ENCODE data around the gene LTB4R. TPM values are rescaled to one million over a fixed set of nuclear protein-coding genes. Genes with fewer than 3 reads are reported as not detected.

Gene LTB4R
- total RNA-seq, 1 experiment from 2014 or later, result 29.6 TPM

DNA sequence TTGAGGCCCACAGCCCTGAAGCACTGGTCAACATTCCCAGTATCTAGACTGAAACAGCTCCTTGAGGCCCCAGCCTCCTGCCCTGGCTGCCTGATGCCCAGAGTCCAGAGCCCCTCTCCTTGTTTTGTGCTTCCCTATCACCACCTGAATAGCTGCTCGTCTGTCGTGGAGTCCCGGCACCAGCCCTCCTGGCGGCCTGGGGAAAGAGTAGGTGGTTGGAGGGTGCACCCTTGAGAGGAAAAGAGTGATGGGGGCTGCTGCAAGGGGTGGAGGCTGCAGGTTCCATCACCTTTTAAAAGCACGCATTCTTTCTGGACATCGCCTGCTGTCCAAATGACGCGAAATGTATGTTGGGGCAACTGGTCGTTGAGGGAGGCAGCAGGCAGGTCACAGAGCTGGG, 43.1 kb upstream of the LTB4R start:
- no peaks in the 10 kb centered on the region for H3K36me3 ChIP-seq (ENCODE audit: insufficient read depth, low read length)
- no peaks in the 10 kb centered on the region for H4K20me1 ChIP-seq (ENCODE audit: insufficient read depth, low read depth, low read length)
- H3K4me1 ChIP-seq (ENCODE audit: low read length), result peaks cover 26% of the 10 kb centered on the region
- H3K27me3 ChIP-seq (ENCODE audit: low read length), result no peaks in the 10 kb centered on the region
- H3K9me3 ChIP-seq (ENCODE audit: low read length), result no peaks in the 10 kb centered on the region
- H3K4me3 ChIP-seq (ENCODE audit: low read length), result no peak overlapping the region
- no peak overlapping the region for H2AFZ ChIP-seq (ENCODE audit: low read length)
- no peak overlapping the region for H3K4me2 ChIP-seq (ENCODE audit: low read depth, low read length, poor library complexity, severe bottlenecking)
- DNase-seq, result no peak
- H3K79me2 ChIP-seq (ENCODE audit: low read length), result peaks cover 20% of the 10 kb centered on the region
- no peak overlapping the region for H3K27ac ChIP-seq (ENCODE audit: low read length)
- H3K9ac ChIP-seq (ENCODE audit: low read length), result no peak overlapping the region
- H3K9me2 ChIP-seq (replicated peaks; ENCODE audit: insufficient read depth, low read length), result no peaks in the 10 kb centered on the region

DNA sequence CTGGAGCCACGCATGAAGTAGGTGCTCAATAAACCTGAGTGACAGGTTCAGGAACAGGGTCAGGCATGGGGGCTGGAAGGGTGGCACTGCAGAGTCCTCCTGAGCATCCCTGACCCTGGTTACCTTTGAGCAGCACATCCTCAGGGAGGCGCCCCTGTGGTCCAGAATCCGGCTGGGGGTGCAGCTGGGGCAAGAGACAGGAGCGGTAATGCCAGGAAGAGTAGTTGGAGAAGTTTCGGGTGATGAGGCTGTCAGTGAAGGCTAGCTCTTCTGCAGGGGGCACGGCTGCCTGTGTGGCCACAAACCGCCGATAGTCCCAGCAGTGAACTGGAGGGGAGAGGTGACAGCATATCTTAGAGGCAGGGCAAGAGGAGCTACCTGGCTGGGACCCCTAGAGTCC, 41.9 kb upstream of the LTB4R start:
- no peaks in the 10 kb centered on the region for H3K36me3 ChIP-seq (ENCODE audit: insufficient read depth, low read length)
- no peaks in the 10 kb centered on the region for H3K9me3 ChIP-seq (ENCODE audit: low read length)
- H2AFZ ChIP-seq (ENCODE audit: low read length), result no peak overlapping the region
- H3K79me2 ChIP-seq (ENCODE audit: low read length), result peaks cover 20% of the 10 kb centered on the region
- no peaks in the 10 kb centered on the region for H3K27me3 ChIP-seq (ENCODE audit: low read length)
- no peak for DNase-seq
- H3K4me3 ChIP-seq (ENCODE audit: low read length), result no peak overlapping the region
- H4K20me1 ChIP-seq (ENCODE audit: insufficient read depth, low read depth, low read length), result no peaks in the 10 kb centered on the region
- peaks cover 37% of the 10 kb centered on the region for H3K4me1 ChIP-seq (ENCODE audit: low read length)
- no peaks in the 10 kb centered on the region for H3K9me2 ChIP-seq (replicated peaks; ENCODE audit: insufficient read depth, low read length)
- no peak overlapping the region for H3K9ac ChIP-seq (ENCODE audit: low read length)
- no peak overlapping the region for H3K4me2 ChIP-seq (ENCODE audit: low read depth, low read length, poor library complexity, severe bottlenecking)
- H3K27ac ChIP-seq (ENCODE audit: low read length), result no peak overlapping the region

DNA sequence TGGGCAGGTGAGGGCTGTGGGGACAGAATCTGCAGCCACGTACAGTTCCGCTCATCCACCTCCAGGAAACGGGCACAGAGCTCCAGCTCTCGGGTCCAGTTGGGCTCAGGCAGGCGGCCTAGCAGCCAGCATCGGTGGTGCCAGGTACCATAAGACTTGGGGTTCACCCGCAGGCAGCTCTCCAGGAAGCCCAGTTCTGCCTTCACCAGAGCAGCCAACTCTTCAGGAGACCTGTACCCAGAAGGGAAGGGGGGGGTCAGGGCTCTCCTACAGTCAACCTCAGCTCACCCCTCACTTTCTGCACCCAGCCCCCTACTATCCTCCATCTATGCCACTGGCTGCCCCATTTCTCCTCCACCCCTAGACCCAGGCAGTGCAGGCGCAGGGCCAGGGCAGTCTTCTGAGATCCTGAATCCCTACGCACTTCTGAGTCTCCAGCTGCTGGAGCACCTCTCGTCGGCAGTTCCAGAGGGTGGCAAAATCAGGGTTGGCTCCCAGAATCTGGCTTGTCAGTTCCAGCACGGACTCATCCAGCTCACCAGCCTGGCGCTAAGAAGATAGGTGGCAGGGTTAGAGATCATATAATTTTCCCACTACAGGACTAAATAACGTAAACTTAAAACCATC, 41.3 kb upstream of the LTB4R start:
- no peaks in the 10 kb centered on the region for H3K36me3 ChIP-seq (ENCODE audit: insufficient read depth, low read length)
- H3K9me3 ChIP-seq (ENCODE audit: low read length), result no peaks in the 10 kb centered on the region
- H3K27me3 ChIP-seq (ENCODE audit: low read length), result no peaks in the 10 kb centered on the region
- H3K27ac ChIP-seq (ENCODE audit: low read length), result no peak overlapping the region
- H3K4me3 ChIP-seq (ENCODE audit: low read length), result peak overlapping the region; percentile 80
- peak overlapping the region; percentile 96 for H3K4me2 ChIP-seq (ENCODE audit: low read depth, low read length, poor library complexity, severe bottlenecking)
- H3K9me2 ChIP-seq (replicated peaks; ENCODE audit: insufficient read depth, low read length), result no peaks in the 10 kb centered on the region
- no peak overlapping the region for H2AFZ ChIP-seq (ENCODE audit: low read length)
- no peak for DNase-seq
- no peaks in the 10 kb centered on the region for H4K20me1 ChIP-seq (ENCODE audit: insufficient read depth, low read depth, low read length)
- H3K9ac ChIP-seq (ENCODE audit: low read length), result peak overlapping the region; percentile 86
- peaks cover 20% of the 10 kb centered on the region for H3K79me2 ChIP-seq (ENCODE audit: low read length)
- peaks cover 38% of the 10 kb centered on the region for H3K4me1 ChIP-seq (ENCODE audit: low read length)

DNA sequence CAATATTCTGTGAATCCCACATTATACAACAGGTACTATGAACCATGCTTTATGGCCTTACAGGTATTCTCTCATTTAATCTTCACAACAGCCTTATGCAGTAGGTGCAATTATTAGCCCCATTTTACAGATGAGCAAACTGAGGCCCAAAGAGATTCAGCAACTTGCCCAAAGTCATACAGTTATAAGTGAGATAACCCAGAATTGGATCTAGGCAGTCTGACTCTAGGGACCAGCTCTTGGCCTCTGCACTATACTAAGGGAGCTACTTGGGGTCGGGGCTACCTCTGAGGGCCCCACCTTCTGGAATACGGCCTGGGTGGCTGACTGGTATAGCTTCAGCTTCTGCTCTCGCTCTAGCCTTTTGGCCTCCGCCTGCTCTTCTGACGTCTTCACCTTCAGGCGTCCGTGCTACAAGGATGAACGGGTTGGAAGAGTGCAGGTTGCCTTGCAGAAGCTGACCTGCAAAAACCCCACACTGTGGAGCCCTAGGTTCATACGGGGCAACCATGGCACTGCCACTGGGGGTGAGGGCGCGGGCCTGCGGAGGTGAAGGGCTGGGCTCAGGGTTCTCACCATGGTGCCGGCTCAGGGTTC, 40.7 kb upstream of the LTB4R start:
- Histone ChIP-seq H3K4me2 (ENCODE audit: low read depth, low read length, poor library complexity, severe bottlenecking) (peak overlapping the region; percentile 96), H3K27me3 (ENCODE audit: low read length) (no peaks in the 10 kb centered on the region), H4K20me1 (ENCODE audit: insufficient read depth, low read depth, low read length) (no peaks in the 10 kb centered on the region), H3K4me1 (ENCODE audit: low read length) (peaks cover 38% of the 10 kb centered on the region), H3K27ac (ENCODE audit: low read length) (peak overlapping the region; percentile 76; the same call in 1 of the 2 replicates), H3K79me2 (ENCODE audit: low read length) (peaks cover 25% of the 10 kb centered on the region), H3K4me3 (ENCODE audit: low read length) (peak overlapping the region; percentile 80), H3K9me3 (ENCODE audit: low read length) (no peaks in the 10 kb centered on the region), H3K9me2 (replicated peaks; ENCODE audit: insufficient read depth, low read length) (no peaks in the 10 kb centered on the region), H3K9ac (ENCODE audit: low read length) (peak overlapping the region; percentile 86), H2AFZ (ENCODE audit: low read length) (peak overlapping the region; percentile 36; the same call in 1 of the 2 replicates), H3K36me3 (ENCODE audit: insufficient read depth, low read length) (no peaks in the 10 kb centered on the region)
- DNase-seq, result no peak

- peaks cover 38% of the 10 kb centered on the region for H3K4me1 ChIP-seq (ENCODE audit: low read length)
- peak within 1 kb of the TSS; percentile 80 for H3K4me3 ChIP-seq (ENCODE audit: low read length)
- H2AFZ ChIP-seq (ENCODE audit: low read length), result peak within 1 kb of the TSS; percentile 36; the same call in 1 of the 2 replicates
Observed at GRCh38 chr14:24271134-24271833, 40.0 kb upstream of the LTB4R start, which contains the start of gene RABGGTA. Gene RABGGTA, minus strand, starts transcription at chr14:24271597. Its CDS starts 482 bp downstream, at chr14:24271115.

GRCh38 chr14:24271834-24272263, 39.5 kb upstream of the LTB4R start:
- DNase-seq, result no peak
- H3K4me2 ChIP-seq (ENCODE audit: low read depth, low read length, poor library complexity, severe bottlenecking), result peak overlapping the region; percentile 96
- H3K9me3 ChIP-seq (ENCODE audit: low read length), result no peaks in the 10 kb centered on the region
- H3K4me1 ChIP-seq (ENCODE audit: low read length), result peaks cover 38% of the 10 kb centered on the region
- H3K4me3 ChIP-seq (ENCODE audit: low read length), result peak overlapping the region; percentile 80
- no peaks in the 10 kb centered on the region for H4K20me1 ChIP-seq (ENCODE audit: insufficient read depth, low read depth, low read length)
- H3K36me3 ChIP-seq (ENCODE audit: insufficient read depth, low read length), result no peaks in the 10 kb centered on the region
- H2AFZ ChIP-seq (ENCODE audit: low read length), result peak overlapping the region; percentile 18; the same call in 1 of the 2 replicates
- H3K27ac ChIP-seq (ENCODE audit: low read length), result peak overlapping the region; percentile 7; the same call in 1 of the 2 replicates
- peaks cover 26% of the 10 kb centered on the region for H3K79me2 ChIP-seq (ENCODE audit: low read length)
- H3K9ac ChIP-seq (ENCODE audit: low read length), result peak overlapping the region; percentile 86
- H3K27me3 ChIP-seq (ENCODE audit: low read length), result no peaks in the 10 kb centered on the region
- no peaks in the 10 kb centered on the region for H3K9me2 ChIP-seq (replicated peaks; ENCODE audit: insufficient read depth, low read length)

More at GRCh38 chr14:24271134-24271833, 40.0 kb upstream of the LTB4R start, which contains the start of gene RABGGTA:
- H4K20me1 ChIP-seq (ENCODE audit: insufficient read depth, low read depth, low read length), result no peaks in the 10 kb centered on the region
- H3K27me3 ChIP-seq (ENCODE audit: low read length), result no peaks in the 10 kb centered on the region
- H3K4me2 ChIP-seq (ENCODE audit: low read depth, low read length, poor library complexity, severe bottlenecking), result peak within 1 kb of the TSS; percentile 96
- peak within 1 kb of the TSS; percentile 86 for H3K9ac ChIP-seq (ENCODE audit: low read length)
- H3K79me2 ChIP-seq (ENCODE audit: low read length), result peaks cover 26% of the 10 kb centered on the region
- H3K27ac ChIP-seq (ENCODE audit: low read length), result peak within 1 kb of the TSS; percentile 76
- H3K9me2 ChIP-seq (replicated peaks; ENCODE audit: insufficient read depth, low read length), result no peaks in the 10 kb centered on the region
- DNase-seq, result peak; percentile 99
- H3K36me3 ChIP-seq (ENCODE audit: insufficient read depth, low read length), result no peaks in the 10 kb centered on the region
- no peaks in the 10 kb centered on the region for H3K9me3 ChIP-seq (ENCODE audit: low read length)

GRCh38 chr14:24272467-24272866, 38.8 kb upstream of the LTB4R start:
- Histone ChIP-seq H3K4me1 (ENCODE audit: low read length) (peaks cover 42% of the 10 kb centered on the region), H3K27ac (ENCODE audit: low read length) (peak overlapping the region; percentile 7), H3K27me3 (ENCODE audit: low read length) (no peaks in the 10 kb centered on the region), H3K4me3 (ENCODE audit: low read length) (peak overlapping the region; percentile 80), H3K9me3 (ENCODE audit: low read length) (no peaks in the 10 kb centered on the region), H3K36me3 (ENCODE audit: insufficient read depth, low read length) (no peaks in the 10 kb centered on the region), H2AFZ (ENCODE audit: low read length) (peak overlapping the region; percentile 22; the same call in 1 of the 2 replicates), H4K20me1 (ENCODE audit: insufficient read depth, low read depth, low read length) (no peaks in the 10 kb centered on the region), H3K9me2 (replicated peaks; ENCODE audit: insufficient read depth, low read length) (no peaks in the 10 kb centered on the region), H3K79me2 (ENCODE audit: low read length) (peaks cover 26% of the 10 kb centered on the region), H3K9ac (ENCODE audit: low read length) (peak overlapping the region; percentile 86), H3K4me2 (ENCODE audit: low read depth, low read length, poor library complexity, severe bottlenecking) (peak overlapping the region; percentile 96)
- DNase-seq, result no peak

Data from Karpas-422 (cell line).